Measurements from ENCODE around the gene TEX35.

Gene TEX35

DNA sequence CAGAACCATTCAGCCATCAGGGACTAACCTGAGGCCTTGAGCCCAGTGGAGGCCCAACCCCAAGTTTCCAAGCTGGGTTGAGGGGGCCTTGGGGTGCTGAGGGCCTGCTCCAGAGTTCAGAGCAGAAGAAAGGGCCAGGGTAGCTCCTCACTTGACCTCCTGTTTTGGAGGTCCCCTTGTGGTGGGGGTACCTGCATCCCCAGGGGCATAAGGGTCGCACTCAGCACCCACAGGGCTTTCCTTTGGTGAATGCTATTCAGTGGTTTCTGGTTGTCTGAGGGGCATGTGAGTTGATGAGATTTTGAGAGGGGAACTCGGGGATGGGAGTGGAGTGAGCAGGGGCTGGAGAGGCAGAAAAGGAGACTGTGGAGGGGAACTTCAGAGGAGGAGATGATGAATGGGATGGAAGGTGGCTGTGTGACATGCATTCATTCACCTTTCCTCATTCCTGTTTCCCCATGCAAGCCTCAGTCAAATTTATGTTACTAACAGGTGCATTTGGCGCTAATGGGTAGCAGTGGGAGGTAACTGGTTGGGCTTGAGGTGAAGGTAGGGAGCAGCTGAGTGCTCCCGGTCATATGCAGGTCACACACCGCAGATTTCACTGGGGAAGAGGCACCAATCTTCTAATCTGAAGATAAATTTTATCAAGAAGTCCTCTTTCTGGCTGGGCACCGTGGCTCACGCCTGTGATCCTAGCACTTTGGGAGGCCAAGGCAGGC lies 50.4 kb downstream of the TEX35 start:
- no peak for DNase-seq (ENCODE audit: extremely low read depth, insufficient read length)
- Histone ChIP-seq H3K27me3 (replicated peaks; ENCODE audit: control insufficient read depth, insufficient read depth, low read length) (no peaks in the 10 kb centered on the region; the same call in 1 of the 2 replicates), H3K36me3 (ENCODE audit: control insufficient read depth, insufficient read depth, low read length) (no peaks in the 10 kb centered on the region), H3K4me3 (replicated peaks; ENCODE audit: low read depth, low read length) (no peak overlapping the region)
- TF ChIP-seq CTCF (IDR thresholded peaks at IDR 0.05; ENCODE audit: insufficient read depth, low read length, poor library complexity, severe bottlenecking): no peak

DNA sequence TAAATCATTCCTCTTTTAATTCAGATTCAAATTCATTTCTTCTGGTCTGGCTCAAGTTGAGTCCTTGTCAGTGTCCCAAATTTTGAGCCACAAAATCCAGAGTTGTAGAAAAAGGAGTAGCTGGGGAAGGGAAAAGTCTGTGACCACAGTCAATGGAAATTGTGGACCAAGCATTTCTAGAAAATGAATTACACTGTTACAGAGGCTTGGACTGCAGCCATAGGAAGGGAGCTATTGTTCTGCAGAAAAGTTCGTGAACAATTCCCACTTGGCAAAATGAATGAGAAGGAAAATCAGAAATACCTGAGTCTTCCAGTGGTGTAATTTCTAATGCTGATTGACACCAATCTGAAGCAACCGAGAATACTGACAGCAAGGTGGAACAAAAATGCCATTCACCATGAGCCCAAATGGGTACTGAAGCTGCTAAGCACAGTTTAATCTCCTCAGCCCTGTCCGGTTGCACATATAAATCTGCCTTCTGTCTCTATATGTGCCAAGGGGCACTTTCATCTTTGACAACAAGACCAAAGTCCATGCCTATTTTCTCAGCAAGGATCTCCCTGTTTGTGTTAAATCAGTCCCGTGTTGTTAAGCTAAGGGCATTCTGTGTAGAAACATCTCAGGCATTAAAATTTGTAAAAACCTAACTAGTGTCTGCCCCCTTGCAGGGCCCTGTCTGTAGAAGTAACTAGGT lies 51.3 kb downstream of the TEX35 start:
- no peak for TF ChIP-seq CTCF (IDR thresholded peaks at IDR 0.05; ENCODE audit: insufficient read depth, low read length, poor library complexity, severe bottlenecking)
- Histone ChIP-seq H3K27me3 (replicated peaks; ENCODE audit: control insufficient read depth, insufficient read depth, low read length) (no peaks in the 10 kb centered on the region; the same call in 1 of the 2 replicates), H3K4me3 (replicated peaks; ENCODE audit: low read depth, low read length) (no peak overlapping the region), H3K36me3 (ENCODE audit: control insufficient read depth, insufficient read depth, low read length) (no peaks in the 10 kb centered on the region)
- DNase-seq (ENCODE audit: extremely low read depth, insufficient read length): no peak

GRCh38 chr1:178564783-178565180 lies 51.9 kb downstream of the TEX35 start:
- no peaks in the 10 kb centered on the region; the same call in 1 of the 2 replicates for H3K27me3 ChIP-seq (replicated peaks; ENCODE audit: control insufficient read depth, insufficient read depth, low read length)
- no peaks in the 10 kb centered on the region for H3K36me3 ChIP-seq (ENCODE audit: control insufficient read depth, insufficient read depth, low read length)
- no peak overlapping the region for H3K4me3 ChIP-seq (replicated peaks; ENCODE audit: low read depth, low read length)
- DNase-seq (ENCODE audit: extremely low read depth, insufficient read length): no peak
- TF ChIP-seq CTCF (IDR thresholded peaks at IDR 0.05; ENCODE audit: insufficient read depth, low read length, poor library complexity, severe bottlenecking): no peak

GRCh38 chr1:178565586-178565985 lies 52.7 kb downstream of the TEX35 start:
- no peak for DNase-seq (ENCODE audit: extremely low read depth, insufficient read length)
- H3K36me3 ChIP-seq (ENCODE audit: control insufficient read depth, insufficient read depth, low read length): no peaks in the 10 kb centered on the region
- H3K27me3 ChIP-seq (replicated peaks; ENCODE audit: control insufficient read depth, insufficient read depth, low read length): no peaks in the 10 kb centered on the region; the same call in 1 of the 2 replicates
- no peak overlapping the region for H3K4me3 ChIP-seq (replicated peaks; ENCODE audit: low read depth, low read length)
- TF ChIP-seq CTCF (IDR thresholded peaks at IDR 0.05; ENCODE audit: insufficient read depth, low read length, poor library complexity, severe bottlenecking): no peak

GRCh38 chr1:178566187-178566586 lies 53.3 kb downstream of the TEX35 start:
- no peak for TF ChIP-seq CTCF (IDR thresholded peaks at IDR 0.05; ENCODE audit: insufficient read depth, low read length, poor library complexity, severe bottlenecking)
- no peaks in the 10 kb centered on the region for H3K36me3 ChIP-seq (ENCODE audit: control insufficient read depth, insufficient read depth, low read length)
- H3K4me3 ChIP-seq (replicated peaks; ENCODE audit: low read depth, low read length): no peak overlapping the region
- H3K27me3 ChIP-seq (replicated peaks; ENCODE audit: control insufficient read depth, insufficient read depth, low read length): no peaks in the 10 kb centered on the region
- DNase-seq (ENCODE audit: extremely low read depth, insufficient read length): no peak

Measured in GM06990 (cell line).